SU-DHL-6 (cell line): ENCODE measurements around the gene PTPN14.

Source experiments
- H2AFZ ChIP-seq: fragments of 200-600 bp; sonication (generic); 2 replicates; pipeline ENCODE4 v1.6.1; 2014; ENCODE audit warnings: low read depth, mild to moderate bottlenecking, moderate library complexity, mixed read lengths, antibody characterized with exemption, low read length; ENCODE audit not compliant: severe bottlenecking
- H3F3A ChIP-seq: fragments of 200-600 bp; shearing (Covaris generic); 2 replicates; pipeline ENCODE4 v1.6.0; 2016; ENCODE audit warnings: antibody characterized with exemption, mild to moderate bottlenecking; ENCODE audit not compliant: insufficient read depth
- H3K27ac ChIP-seq: fragments of 200-600 bp; sonication (generic); 2 replicates; pipeline ENCODE4 v1.5.1; 2016; ENCODE audit warnings: low read depth, mild to moderate bottlenecking, low read length, moderate library complexity, mixed read lengths
- H3K27me3 ChIP-seq: fragments of 200-600 bp; sonication (generic), shearing (Covaris generic); 2 replicates; pipeline ENCODE4 v1.6.0; 2014; ENCODE audit warnings: mild to moderate bottlenecking, low read length
- H3K36me3 ChIP-seq: fragments of 200-600 bp; sonication (generic); 2 replicates; pipeline ENCODE4 v1.6.1; 2014; ENCODE audit warnings: mild to moderate bottlenecking, low read length, mixed read lengths
- H3K4me2 ChIP-seq: fragments of 300-600, 200-600 bp; shearing (Covaris generic), sonication (generic); 2 replicates; pipeline ENCODE4 v1.6.0; 2014; ENCODE audit warnings: low read length, low read depth, mild to moderate bottlenecking; ENCODE audit not compliant: poor library complexity, severe bottlenecking
- H3K4me3 ChIP-seq: fragments of 200-600 bp; sonication (generic); 2 replicates; pipeline ENCODE4 v1.5.1; 2014; ENCODE audit warnings: antibody characterized with exemption, low read length, mild to moderate bottlenecking, mixed read lengths; ENCODE audit not compliant: insufficient read depth, poor library complexity, severe bottlenecking
- H3K79me2 ChIP-seq: fragments of 200-600 bp; sonication (generic); 2 replicates; pipeline ENCODE4 v1.6.1; 2014; ENCODE audit warnings: mild to moderate bottlenecking, low read length, moderate library complexity; ENCODE audit not compliant: insufficient read depth
- H3K9ac ChIP-seq: fragments of 200-600 bp; sonication (generic); 2 replicates; pipeline ENCODE4 v1.7.0; 2014; ENCODE audit warnings: mild to moderate bottlenecking, low read length
- H3K9me2 ChIP-seq: fragments of 200-600 bp; sonication (generic); replicated peaks from 2 replicates; pipeline ENCODE4 v1.6.1; 2014; ENCODE audit warnings: low read length; ENCODE audit not compliant: insufficient read depth
- H3K9me3 ChIP-seq: fragments of 200-600 bp; sonication (generic); 2 replicates; pipeline ENCODE4 v1.6.1; 2014; ENCODE audit warnings: low read length, mixed read lengths; ENCODE audit not compliant: insufficient read depth
- H4K20me1 ChIP-seq: fragments of 200-600 bp; sonication (generic); 2 replicates; pipeline ENCODE4 v1.6.1; 2014; ENCODE audit warnings: low read depth, mild to moderate bottlenecking, antibody characterized with exemption, low read length, moderate library complexity, mixed read lengths
- EZH2phosphoT487 ChIP-seq: fragments of 200-600 bp; sonication (generic), shearing (Covaris generic); conservative IDR thresholded peaks from 2 replicates; pipeline ENCODE4 v1.6.1; 2018; ENCODE audit warnings: mild to moderate bottlenecking, antibody characterized with exemption, low read length, moderate library complexity, mixed read lengths
- TF ChIP-seq, protein P1 (sequence below): fragments of 200-600 bp; sonication (generic); IDR thresholded peaks from one replicate; pipeline ENCODE4 v1.5.1; 2017; ENCODE audit warnings: antibody characterized with exemption, mild to moderate bottlenecking, low read length, moderate library complexity; ENCODE audit not compliant: insufficient read depth, poor library complexity, severe bottlenecking

PTPN14 gene

DNA sequence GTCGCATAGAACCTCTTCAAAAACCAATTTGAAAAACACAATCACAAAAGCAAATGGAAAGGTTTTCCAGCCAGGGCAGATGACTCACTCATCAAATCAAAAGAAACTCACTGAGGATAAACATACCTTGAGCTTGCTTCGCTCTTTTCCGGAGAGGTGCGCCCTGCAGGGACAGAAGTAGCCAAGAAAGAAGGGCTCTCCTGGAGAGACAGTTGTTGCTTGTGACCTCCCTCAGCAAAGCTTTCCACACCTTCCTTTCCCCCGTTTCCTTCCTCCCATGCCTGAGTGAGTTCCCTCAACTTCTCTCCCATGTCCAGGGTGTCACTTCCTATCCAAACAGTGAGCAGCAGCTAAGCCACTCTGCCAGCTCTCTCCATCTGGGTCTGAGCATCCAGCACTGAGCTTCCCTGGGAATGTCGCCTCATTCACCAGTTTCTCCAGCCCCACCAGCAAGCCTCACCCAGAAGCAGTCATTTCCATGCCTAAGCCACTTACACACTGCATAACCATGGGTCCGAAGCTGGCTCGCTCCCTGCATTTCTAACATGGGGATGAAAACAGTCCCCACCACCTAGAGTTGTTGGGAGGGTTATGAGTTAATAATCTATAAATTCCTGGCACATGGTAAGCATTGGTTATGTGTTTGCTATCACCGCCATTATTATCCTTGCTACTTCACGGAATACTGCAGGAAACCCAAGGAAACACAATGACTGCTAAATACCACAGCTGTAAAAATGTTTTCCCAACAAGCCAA lies 75.0 kb downstream of the PTPN14 start:
- Histone ChIP-seq H3K27me3 (no peaks in the 10 kb centered on the region), H3K4me3 (no peak overlapping the region), H3K9me3 (no peaks in the 10 kb centered on the region), H3K9me2 (no peaks in the 10 kb centered on the region), H4K20me1 (no peaks in the 10 kb centered on the region), H3K9ac (no peak overlapping the region), H3K36me3 (no peaks in the 10 kb centered on the region), H3K4me2 (no peak overlapping the region), H3K27ac (no peak overlapping the region), H3K79me2 (no peaks in the 10 kb centered on the region), H2AFZ (no peak overlapping the region), H3F3A (no peaks in the 10 kb centered on the region)
- TF ChIP-seq EZH2phosphoT487, result no peak
- TF ChIP-seq, protein P1, sequence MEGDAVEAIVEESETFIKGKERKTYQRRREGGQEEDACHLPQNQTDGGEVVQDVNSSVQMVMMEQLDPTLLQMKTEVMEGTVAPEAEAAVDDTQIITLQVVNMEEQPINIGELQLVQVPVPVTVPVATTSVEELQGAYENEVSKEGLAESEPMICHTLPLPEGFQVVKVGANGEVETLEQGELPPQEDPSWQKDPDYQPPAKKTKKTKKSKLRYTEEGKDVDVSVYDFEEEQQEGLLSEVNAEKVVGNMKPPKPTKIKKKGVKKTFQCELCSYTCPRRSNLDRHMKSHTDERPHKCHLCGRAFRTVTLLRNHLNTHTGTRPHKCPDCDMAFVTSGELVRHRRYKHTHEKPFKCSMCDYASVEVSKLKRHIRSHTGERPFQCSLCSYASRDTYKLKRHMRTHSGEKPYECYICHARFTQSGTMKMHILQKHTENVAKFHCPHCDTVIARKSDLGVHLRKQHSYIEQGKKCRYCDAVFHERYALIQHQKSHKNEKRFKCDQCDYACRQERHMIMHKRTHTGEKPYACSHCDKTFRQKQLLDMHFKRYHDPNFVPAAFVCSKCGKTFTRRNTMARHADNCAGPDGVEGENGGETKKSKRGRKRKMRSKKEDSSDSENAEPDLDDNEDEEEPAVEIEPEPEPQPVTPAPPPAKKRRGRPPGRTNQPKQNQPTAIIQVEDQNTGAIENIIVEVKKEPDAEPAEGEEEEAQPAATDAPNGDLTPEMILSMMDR, result no peak

DNA sequence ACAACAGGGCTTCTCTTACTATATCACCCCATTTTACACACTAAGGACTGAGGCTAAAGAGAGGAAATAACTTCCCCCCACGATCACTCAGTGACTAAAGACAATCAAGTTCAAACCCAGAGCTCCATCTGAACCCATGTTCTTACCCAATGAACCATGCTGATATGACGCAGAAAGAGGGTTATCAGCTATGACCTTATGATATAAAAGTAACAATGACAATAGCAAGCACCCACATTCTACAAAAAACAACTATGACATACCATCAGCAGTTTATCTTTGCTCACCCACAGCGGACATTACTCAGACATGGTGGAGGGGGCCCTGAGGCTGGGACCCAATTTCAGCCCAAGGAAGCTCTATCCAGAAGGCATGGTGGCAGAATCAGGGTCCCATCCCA lies 75.7 kb downstream of the PTPN14 start:
- H2AFZ ChIP-seq, result no peak overlapping the region
- no peak overlapping the region for H3K9ac ChIP-seq
- no peaks in the 10 kb centered on the region for H3K27me3 ChIP-seq
- H3K9me3 ChIP-seq, result no peaks in the 10 kb centered on the region
- no peak overlapping the region for H3K27ac ChIP-seq
- no peaks in the 10 kb centered on the region for H4K20me1 ChIP-seq
- no peak overlapping the region for H3K4me3 ChIP-seq
- no peak for TF ChIP-seq EZH2phosphoT487
- TF ChIP-seq, protein P1, result no peak
- H3F3A ChIP-seq, result no peaks in the 10 kb centered on the region
- H3K9me2 ChIP-seq, result no peaks in the 10 kb centered on the region
- no peaks in the 10 kb centered on the region for H3K79me2 ChIP-seq
- H3K36me3 ChIP-seq, result no peaks in the 10 kb centered on the region
- no peak overlapping the region for H3K4me2 ChIP-seq

DNA sequence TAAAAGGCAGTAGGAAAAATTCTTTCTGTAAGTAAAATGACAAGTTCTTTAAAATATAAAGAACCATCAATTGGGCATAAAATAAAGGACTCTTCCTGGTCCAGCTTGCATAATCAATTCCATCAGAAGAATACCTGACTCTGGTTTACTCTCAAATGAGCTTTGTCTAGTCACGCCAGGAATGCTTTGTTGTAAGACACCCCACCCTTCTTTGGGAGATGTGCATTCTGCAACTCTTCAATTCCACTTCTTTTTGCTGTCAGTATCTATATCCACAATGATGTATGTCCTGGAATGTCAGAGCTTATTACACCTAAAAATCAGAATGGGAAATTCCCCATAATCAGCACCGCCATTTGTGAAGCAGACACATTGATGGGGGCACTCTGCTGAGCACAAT lies 76.1 kb downstream of the PTPN14 start:
- no peaks in the 10 kb centered on the region for H3K79me2 ChIP-seq
- no peak overlapping the region for H3K4me2 ChIP-seq
- no peak overlapping the region for H3K9ac ChIP-seq
- H2AFZ ChIP-seq, result no peak overlapping the region
- no peaks in the 10 kb centered on the region for H3K9me3 ChIP-seq
- TF ChIP-seq, protein P1, result no peak
- no peak for TF ChIP-seq EZH2phosphoT487
- H3K9me2 ChIP-seq, result no peaks in the 10 kb centered on the region
- no peak overlapping the region for H3K4me3 ChIP-seq
- no peaks in the 10 kb centered on the region for H3F3A ChIP-seq
- no peak overlapping the region for H3K27ac ChIP-seq
- no peaks in the 10 kb centered on the region for H4K20me1 ChIP-seq
- no peaks in the 10 kb centered on the region for H3K27me3 ChIP-seq
- H3K36me3 ChIP-seq, result no peaks in the 10 kb centered on the region
